ENCODE measurements around the gene PDCD6IP. TPM values are rescaled to one million over a fixed set of nuclear protein-coding genes. Genes with fewer than 3 reads are reported as not detected.

The PDCD6IP gene
- total RNA-seq, 4 donors from 2014 or later = 74.3 to 317 (median 164) TPM

DNA sequence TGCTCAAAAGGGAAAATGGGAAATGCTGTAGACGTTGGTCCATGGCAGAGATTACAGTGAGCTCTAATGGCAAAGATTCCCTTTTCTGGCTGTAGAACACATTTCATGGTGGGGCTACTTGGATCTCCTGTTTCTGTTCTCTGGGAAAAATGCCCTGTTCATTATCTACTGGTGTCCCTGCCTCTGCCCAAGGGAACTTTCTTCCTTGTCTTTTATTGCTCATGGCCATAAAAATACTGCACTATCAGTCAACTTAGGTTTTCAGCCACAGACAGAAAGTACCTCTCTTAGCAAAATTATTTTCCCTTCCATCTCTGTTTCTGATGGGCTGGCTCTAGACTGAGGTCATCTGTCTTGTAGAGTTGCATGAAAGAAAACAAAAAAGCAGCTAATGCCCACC, 98.9 kb downstream of the PDCD6IP start:
- DNase-seq = no peak
- H3K4me1 ChIP-seq = no peaks in the 10 kb centered on the region
- no peaks in the 10 kb centered on the region for H3K9me3 ChIP-seq
- no peaks in the 10 kb centered on the region for H3K36me3 ChIP-seq
- intact Hi-C loops (cut with DNase I; ENCODE audit: low total_unique reads) = no loop called here
- TF ChIP-seq, protein P1, sequence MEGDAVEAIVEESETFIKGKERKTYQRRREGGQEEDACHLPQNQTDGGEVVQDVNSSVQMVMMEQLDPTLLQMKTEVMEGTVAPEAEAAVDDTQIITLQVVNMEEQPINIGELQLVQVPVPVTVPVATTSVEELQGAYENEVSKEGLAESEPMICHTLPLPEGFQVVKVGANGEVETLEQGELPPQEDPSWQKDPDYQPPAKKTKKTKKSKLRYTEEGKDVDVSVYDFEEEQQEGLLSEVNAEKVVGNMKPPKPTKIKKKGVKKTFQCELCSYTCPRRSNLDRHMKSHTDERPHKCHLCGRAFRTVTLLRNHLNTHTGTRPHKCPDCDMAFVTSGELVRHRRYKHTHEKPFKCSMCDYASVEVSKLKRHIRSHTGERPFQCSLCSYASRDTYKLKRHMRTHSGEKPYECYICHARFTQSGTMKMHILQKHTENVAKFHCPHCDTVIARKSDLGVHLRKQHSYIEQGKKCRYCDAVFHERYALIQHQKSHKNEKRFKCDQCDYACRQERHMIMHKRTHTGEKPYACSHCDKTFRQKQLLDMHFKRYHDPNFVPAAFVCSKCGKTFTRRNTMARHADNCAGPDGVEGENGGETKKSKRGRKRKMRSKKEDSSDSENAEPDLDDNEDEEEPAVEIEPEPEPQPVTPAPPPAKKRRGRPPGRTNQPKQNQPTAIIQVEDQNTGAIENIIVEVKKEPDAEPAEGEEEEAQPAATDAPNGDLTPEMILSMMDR (IDR thresholded peaks at IDR 0.05) = no peak
- no peak overlapping the region for H3K27ac ChIP-seq
- H3K4me3 ChIP-seq = no peak overlapping the region
- H3K27me3 ChIP-seq = no peaks in the 10 kb centered on the region

DNA sequence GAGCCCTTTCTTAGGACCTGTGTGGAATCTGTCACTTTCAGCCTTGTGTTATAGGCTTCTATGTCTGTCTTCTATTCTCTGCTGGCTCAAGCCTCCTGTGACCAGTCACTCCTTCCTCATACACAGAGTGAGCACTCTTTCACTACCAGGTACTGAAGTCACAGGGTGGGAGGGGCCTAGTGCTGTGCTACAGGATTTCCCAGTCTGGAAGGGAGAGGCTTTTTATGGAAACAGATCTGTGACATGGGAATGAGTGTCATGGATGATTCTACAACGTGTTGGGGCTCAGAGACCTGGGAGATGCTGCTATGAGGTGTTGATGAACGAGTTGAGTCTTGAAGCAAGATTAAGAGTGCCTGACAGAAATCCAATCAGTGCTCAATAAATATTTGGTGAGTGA, 100.5 kb downstream of the PDCD6IP start:
- Histone ChIP-seq H3K9me3 (no peaks in the 10 kb centered on the region), H3K27ac (no peak overlapping the region), H3K27me3 (no peaks in the 10 kb centered on the region), H3K4me3 (no peak overlapping the region), H3K36me3 (no peaks in the 10 kb centered on the region), H3K4me1 (no peaks in the 10 kb centered on the region)
- no peak for TF ChIP-seq POLR2A (IDR thresholded peaks at IDR 0.05)
- TF ChIP-seq, protein P1 (IDR thresholded peaks at IDR 0.05) = no peak
- DNase-seq = no peak
- intact Hi-C loops (cut with DNase I; ENCODE audit: low total_unique reads) = no loop called here

DNA sequence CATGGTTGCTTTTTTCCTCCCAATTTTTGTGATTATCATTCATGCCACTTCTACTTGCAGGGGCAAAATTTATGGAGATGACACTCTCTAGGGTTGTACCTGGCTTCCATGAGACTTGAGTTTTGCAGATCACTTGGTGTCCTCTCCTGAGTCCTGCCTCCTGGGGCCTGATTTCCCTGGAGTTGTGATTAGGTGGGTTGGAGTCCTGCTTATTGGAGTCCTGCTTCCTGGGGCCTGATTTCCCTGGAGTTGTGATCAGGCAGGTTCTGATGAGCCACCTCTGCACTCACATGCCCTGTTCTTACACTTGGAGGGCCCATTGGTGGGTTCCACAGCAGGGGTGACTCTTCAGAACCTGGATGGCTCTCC, 102.0 kb downstream of the PDCD6IP start:
- no peaks in the 10 kb centered on the region for H3K4me1 ChIP-seq
- intact Hi-C loops (cut with DNase I; ENCODE audit: low total_unique reads) = no loop called here
- H3K27me3 ChIP-seq = no peaks in the 10 kb centered on the region
- H3K4me3 ChIP-seq = no peak overlapping the region
- no peak for TF ChIP-seq POLR2A (IDR thresholded peaks at IDR 0.05)
- TF ChIP-seq, protein P1 (IDR thresholded peaks at IDR 0.05) = no peak
- no peaks in the 10 kb centered on the region for H3K36me3 ChIP-seq
- no peak for DNase-seq
- no peak overlapping the region for H3K27ac ChIP-seq
- H3K9me3 ChIP-seq = no peaks in the 10 kb centered on the region

DNA sequence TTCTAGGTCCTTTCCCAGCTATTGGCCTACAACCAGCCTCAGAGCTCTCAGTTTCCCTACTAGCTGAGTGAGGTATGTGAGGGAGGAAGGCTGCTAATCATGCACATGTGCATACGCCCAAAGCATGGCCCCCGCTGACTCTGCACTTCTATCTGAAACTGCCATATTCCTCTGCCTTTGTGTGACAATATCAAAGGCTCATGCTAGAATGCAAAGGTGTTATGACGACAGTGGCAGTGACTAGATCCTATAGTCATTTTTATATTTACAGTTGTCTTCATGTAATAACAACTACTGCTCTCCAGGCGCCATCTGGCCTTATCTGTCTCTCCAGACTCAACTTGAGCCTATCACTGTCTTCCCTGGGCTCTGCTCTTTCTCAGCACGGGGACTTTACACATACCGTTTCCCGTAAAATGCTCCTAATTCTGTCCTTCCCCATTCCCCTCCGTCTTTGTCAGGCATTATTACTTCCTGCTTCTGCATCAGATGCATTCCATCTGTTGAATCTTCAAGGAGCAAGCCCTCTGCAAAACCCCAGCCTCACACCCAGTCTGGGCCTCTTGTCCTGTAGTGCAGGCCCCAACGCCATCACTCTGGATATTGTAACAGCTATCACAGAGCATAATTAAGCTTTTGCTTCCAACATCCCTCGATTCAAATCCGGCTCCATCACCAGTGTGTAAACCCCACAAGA, 102.5 kb downstream of the PDCD6IP start:
- DNase-seq = no peak
- no peaks in the 10 kb centered on the region for H3K9me3 ChIP-seq
- H3K36me3 ChIP-seq = no peaks in the 10 kb centered on the region
- H3K4me3 ChIP-seq = no peak overlapping the region
- no peaks in the 10 kb centered on the region for H3K4me1 ChIP-seq
- no peaks in the 10 kb centered on the region for H3K27me3 ChIP-seq
- intact Hi-C loops (cut with DNase I; ENCODE audit: low total_unique reads) = no loop called here
- TF ChIP-seq, protein P1 (IDR thresholded peaks at IDR 0.05) = no peak
- TF ChIP-seq POLR2A (IDR thresholded peaks at IDR 0.05) = no peak
- no peak overlapping the region for H3K27ac ChIP-seq

DNA sequence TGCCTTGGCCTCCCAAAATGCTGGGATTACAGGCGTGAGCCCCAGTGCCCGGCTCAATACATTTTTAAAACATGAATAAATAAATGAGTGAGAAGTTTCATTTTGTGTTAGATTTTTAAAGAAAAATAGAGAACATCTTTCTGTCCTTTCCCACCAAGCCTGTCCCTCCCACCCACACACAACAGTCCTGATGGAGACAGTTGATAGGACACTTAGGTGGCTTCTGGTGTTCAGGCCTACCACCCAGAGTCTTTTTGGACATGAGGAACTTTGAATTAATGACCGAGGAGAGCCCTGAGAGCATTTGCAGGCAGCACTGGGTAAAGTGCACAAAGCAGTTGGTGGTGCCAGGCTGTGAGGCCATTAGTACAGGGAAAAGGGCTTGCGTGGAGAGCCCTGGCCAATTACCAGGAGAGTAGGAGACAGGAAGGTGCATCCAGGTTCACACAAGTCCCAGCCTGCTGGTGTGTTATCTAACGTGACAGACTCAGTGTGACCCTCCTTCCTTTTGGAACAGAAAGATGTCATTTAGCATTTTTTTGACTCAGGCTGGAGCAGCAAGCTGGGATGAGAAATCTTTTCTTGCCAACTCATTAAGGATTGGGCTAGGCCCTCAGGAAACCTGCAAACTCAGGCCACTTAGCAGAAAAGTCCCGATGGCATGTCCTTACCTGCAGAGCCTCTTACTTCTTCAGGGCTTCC, 103.6 kb downstream of the PDCD6IP start:
- TF ChIP-seq POLR2A (IDR thresholded peaks at IDR 0.05) = no peak
- TF ChIP-seq, protein P1 (IDR thresholded peaks at IDR 0.05) = no peak
- intact Hi-C loops (cut with DNase I; ENCODE audit: low total_unique reads) = no loop called here

More for the DNA sequence above, 103.6 kb downstream of the PDCD6IP start:
- no peaks in the 10 kb centered on the region for H3K27me3 ChIP-seq
- H3K36me3 ChIP-seq = no peaks in the 10 kb centered on the region
- H3K27ac ChIP-seq = no peak overlapping the region
- no peaks in the 10 kb centered on the region for H3K4me1 ChIP-seq
- no peaks in the 10 kb centered on the region for H3K9me3 ChIP-seq
- H3K4me3 ChIP-seq = no peak overlapping the region
- no peak for DNase-seq
